ENCODE results near the gene PLAC1. TPM values are rescaled to one million over a fixed set of nuclear protein-coding genes. Genes with fewer than 3 reads are reported as not detected.

The PLAC1 gene
- total RNA-seq, 1 donor from 2014 or later: 0.72 TPM

GRCh38 chrX:134558133-134558532 is 100.1 kb downstream of the PLAC1 start:
- Mint-ChIP-seq H3K36me3 (ENCODE audit: low read depth, unreplicated experiment) (no peaks in the 10 kb centered on the region), H3K27ac (ENCODE audit: unreplicated experiment) (no peak overlapping the region), H3K4me3 (ENCODE audit: unreplicated experiment) (no peak overlapping the region), H3K9me3 (ENCODE audit: unreplicated experiment) (no peaks in the 10 kb centered on the region), H3K27me3 (ENCODE audit: unreplicated experiment) (peaks cover 1% of the 10 kb centered on the region), H3K4me1 (ENCODE audit: unreplicated experiment) (peaks cover 9% of the 10 kb centered on the region)
- no peak for DNase-seq (ENCODE audit: low spot score)
- TF ChIP-seq CTCF (IDR thresholded peaks at IDR 0.05; ENCODE audit: unreplicated experiment): no peak

GRCh38 chrX:134554291-134554690 is 104.0 kb downstream of the PLAC1 start:
- Mint-ChIP-seq H3K9me3 (ENCODE audit: unreplicated experiment) (no peaks in the 10 kb centered on the region), H3K4me3 (ENCODE audit: unreplicated experiment) (no peak overlapping the region), H3K36me3 (ENCODE audit: low read depth, unreplicated experiment) (peaks cover 3% of the 10 kb centered on the region), H3K27ac (ENCODE audit: unreplicated experiment) (no peak overlapping the region), H3K27me3 (ENCODE audit: unreplicated experiment) (peaks cover 4% of the 10 kb centered on the region), H3K4me1 (ENCODE audit: unreplicated experiment) (peaks cover 21% of the 10 kb centered on the region)
- no peak for TF ChIP-seq CTCF (IDR thresholded peaks at IDR 0.05; ENCODE audit: unreplicated experiment)
- DNase-seq (ENCODE audit: low spot score): no peak

- Mint-ChIP-seq H3K27me3 (ENCODE audit: unreplicated experiment) (peaks cover 9% of the 10 kb centered on the region), H3K36me3 (ENCODE audit: low read depth, unreplicated experiment) (peaks cover 18% of the 10 kb centered on the region), H3K4me1 (ENCODE audit: unreplicated experiment) (peaks cover 29% of the 10 kb centered on the region), H3K9me3 (ENCODE audit: unreplicated experiment) (no peaks in the 10 kb centered on the region), H3K27ac (ENCODE audit: unreplicated experiment) (no peak overlapping the region), H3K4me3 (ENCODE audit: unreplicated experiment) (no peak overlapping the region)
- no peak for DNase-seq (ENCODE audit: low spot score)
- no peak for TF ChIP-seq CTCF (IDR thresholded peaks at IDR 0.05; ENCODE audit: unreplicated experiment)
Measured at GRCh38 chrX:134552351-134552750, 105.9 kb downstream of the PLAC1 start.

- peaks cover 35% of the 10 kb centered on the region for H3K4me1 Mint-ChIP-seq (ENCODE audit: unreplicated experiment)
- no peak for DNase-seq (ENCODE audit: low spot score)
- peak overlapping the region; percentile 74 for H3K4me3 Mint-ChIP-seq (ENCODE audit: unreplicated experiment)
- no peak for TF ChIP-seq CTCF (IDR thresholded peaks at IDR 0.05; ENCODE audit: unreplicated experiment)
- no peak overlapping the region for H3K27ac Mint-ChIP-seq (ENCODE audit: unreplicated experiment)
- H3K9me3 Mint-ChIP-seq (ENCODE audit: unreplicated experiment): no peaks in the 10 kb centered on the region
- peaks cover 26% of the 10 kb centered on the region for H3K36me3 Mint-ChIP-seq (ENCODE audit: low read depth, unreplicated experiment)
- H3K27me3 Mint-ChIP-seq (ENCODE audit: unreplicated experiment): peaks cover 9% of the 10 kb centered on the region
Measured at GRCh38 chrX:134551376-134552048, 106.8 kb downstream of the PLAC1 start.
